Amniotic epithelial cell (primary cell): Measurements from ENCODE around the gene PDZD2.

Experiments used
- DNase-seq: peaks from one replicate; pipeline ENCODE4 v3.0.0-alpha.2; 2010; ENCODE audit warnings: low read depth

The PDZD2 gene

GRCh38 chr5:31824869-31825517, 186.1 kb downstream of the PDZD2 start:
- DNase-seq = no peak

DNA sequence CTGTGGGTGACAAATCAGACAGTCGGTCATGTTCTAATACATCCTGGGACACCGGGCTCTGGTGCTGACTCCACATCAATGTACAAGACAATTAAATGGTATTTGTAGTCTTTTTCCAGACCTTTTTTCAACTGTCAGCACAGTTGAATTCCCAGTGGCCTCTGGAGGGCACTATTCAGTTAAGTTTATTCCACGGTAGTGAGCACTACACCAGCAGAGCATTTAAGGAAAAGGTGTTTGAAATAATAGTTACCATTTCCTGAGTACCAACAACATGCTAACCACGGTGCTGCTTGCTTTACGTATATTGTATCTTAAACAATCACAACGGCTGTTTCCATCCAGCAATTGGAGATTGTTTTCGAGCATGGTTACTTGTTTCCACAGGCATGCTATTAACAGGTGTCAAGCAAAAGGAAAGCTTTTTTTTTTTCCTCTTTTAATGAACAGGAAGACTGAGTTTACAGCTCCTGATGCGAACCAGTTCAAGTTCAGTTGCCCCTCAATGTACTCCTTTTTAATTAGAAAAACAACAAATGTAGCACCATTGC, 186.7 kb downstream of the PDZD2 start:
- peak; percentile 62 for DNase-seq

DNA sequence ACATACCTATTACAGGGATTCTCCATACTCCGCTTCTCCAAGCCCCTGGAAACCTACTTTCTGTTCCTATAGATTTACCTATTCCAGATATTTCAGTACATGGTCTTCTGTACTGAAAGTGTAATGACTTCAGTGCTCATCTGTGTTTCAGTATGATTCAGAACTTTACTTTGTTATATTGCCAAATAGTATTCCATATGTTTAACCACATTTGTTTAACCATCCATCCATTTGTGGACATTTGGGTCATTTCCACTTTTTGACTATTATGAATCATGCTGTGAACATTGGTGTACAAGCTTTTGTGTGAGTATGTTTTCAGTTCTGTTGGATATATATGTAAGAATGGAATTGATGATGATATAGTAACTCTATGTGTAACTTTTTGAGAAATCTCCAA, 188.9 kb downstream of the PDZD2 start:
- peak; percentile 42 for DNase-seq

DNA sequence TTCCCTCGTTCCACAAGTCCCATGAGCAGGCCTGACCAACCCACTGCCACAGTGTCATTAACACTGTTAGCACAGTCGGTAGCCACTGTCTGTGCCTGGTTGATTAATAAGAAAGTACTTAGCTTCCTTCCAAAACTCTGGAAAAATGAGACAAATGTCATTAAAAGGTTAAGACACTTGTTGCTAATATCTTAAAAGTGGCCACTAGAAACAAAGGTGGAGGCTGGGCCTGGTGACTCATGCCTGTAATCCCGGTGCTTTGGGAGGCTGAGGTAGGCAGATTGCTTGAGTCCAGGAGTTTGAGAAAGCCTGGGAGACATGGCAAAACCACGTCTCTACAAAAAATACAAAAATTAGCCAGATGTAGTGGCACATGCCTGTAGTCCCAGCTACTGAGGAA, 194.0 kb downstream of the PDZD2 start:
- DNase-seq = peak; percentile 33

- DNase-seq = no peak
These were observed 194.8 kb downstream of the PDZD2 start for GRCh38 chr5:31833710-31834109.

DNA sequence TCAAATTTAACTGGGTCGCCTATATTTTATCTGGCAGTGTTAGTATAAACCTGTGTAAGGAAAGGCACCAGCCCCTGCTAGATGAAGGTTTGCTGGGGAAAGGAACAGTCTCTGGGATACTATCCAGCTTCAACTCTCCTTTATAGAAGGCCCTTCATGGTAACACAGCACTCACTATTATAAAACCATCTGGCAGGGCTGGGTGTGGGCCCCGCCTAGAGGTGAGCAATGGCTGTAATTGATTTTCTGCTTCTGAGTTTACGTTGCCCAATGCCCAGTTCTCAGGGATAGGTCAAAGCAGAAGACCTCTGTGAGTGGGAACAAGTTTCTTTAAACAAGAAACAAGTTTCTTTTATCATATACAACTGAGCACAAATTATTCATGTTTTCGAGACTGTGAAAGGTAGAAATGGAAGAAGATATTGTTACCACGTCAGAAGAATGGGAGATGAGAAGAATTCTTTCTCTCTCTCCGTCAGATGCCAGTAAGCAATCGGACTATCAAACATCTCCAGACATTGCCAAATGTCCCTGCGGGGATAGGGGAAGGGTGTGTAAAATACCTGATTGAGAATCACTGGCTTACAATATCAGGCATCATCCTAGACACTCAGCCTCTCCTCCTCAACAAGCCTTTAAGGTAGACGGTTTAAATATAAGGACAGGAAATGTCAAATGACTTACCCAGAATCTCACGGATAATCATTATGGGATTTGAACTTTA, 205.9 kb downstream of the PDZD2 start:
- DNase-seq = no peak

DNA sequence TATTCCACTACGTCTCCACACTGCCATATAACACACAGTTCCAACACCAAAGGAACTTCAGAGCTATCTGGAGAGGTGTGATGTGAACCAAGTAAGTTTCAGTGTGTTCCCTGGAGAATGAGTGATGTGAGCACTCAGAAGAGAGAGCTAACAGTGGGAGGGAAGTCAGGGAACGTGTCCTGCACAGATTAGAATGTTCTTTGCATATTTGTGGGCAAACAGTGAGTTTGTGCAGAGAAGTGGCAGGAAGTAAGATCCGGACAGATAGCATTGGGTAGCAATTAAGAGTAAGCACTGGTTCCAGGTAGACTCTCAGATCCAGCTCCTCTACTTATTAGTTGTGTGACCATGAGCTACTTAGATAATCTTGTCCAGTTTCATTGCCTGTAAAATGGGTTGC, 206.4 kb downstream of the PDZD2 start:
- peak; percentile 62 for DNase-seq

DNA sequence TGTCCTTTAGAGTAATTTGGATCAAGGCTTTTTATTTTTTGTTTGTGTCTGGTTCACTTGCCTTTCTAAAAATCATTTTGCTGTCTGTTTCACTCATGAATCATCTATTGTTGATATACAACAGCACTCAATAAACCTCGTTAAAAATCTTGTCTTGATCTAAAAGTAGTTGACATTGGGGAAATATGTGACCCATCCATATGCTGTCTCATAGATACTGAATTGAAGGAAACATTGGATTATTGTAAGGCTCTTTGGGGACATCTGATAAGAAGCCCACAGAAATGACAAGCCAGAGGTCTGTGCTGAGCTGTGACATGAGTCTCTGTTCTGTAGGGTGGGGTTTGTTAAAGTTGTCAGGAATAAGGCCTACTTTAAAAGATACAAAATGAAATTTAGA, 208.0 kb downstream of the PDZD2 start:
- DNase-seq = no peak

DNA sequence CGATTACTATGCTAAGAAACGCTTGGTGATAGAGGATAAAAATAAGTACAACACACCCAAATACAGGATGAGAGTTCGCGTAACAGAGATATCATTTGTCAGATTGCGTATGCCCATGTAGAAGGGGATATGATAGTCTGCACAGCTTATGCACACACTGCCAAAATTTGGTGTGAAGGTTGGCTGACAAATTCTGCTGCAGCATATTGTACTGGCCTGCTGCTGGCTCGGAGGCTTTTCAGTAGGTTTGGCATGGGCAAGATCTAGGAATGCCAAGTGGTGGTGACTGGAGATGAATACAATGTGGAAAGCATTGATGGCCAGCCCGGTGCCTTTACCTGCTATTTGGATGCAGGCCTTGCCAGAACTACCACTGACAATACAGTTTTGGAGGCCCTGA, 208.4 kb downstream of the PDZD2 start:
- no peak for DNase-seq

DNA sequence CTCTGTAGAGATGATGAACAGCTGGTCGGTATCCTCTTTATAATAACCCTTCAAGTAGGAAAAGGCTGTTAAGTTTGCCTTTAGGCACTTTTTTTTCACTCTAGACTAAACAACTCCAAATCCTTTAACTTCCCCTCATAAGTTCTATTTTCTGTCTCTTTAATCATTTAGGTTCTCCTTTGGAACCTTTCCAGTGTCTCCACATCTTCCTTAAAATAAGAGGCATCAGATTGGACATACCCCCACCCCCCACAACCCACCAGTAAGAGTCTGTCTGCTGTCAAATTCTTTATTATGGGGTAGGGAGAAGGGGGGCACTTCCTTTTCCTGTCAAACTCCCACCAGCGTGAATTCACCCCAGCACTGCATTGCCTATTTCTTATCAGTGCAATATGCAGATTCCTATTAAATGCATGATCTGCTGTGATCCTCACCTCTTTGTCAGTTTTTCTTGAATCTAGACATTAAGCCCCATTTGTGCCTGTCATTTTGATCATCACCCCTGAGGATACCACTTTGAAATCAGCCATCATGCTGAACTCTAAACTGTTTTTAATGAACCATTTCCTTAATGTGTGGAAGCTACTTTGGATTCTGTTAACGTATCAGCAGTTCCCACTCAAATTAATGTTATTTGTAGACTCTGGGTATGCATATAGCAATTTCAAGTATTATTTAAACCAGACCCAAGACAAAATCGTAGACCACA, 212.2 kb downstream of the PDZD2 start:
- DNase-seq = no peak

DNA sequence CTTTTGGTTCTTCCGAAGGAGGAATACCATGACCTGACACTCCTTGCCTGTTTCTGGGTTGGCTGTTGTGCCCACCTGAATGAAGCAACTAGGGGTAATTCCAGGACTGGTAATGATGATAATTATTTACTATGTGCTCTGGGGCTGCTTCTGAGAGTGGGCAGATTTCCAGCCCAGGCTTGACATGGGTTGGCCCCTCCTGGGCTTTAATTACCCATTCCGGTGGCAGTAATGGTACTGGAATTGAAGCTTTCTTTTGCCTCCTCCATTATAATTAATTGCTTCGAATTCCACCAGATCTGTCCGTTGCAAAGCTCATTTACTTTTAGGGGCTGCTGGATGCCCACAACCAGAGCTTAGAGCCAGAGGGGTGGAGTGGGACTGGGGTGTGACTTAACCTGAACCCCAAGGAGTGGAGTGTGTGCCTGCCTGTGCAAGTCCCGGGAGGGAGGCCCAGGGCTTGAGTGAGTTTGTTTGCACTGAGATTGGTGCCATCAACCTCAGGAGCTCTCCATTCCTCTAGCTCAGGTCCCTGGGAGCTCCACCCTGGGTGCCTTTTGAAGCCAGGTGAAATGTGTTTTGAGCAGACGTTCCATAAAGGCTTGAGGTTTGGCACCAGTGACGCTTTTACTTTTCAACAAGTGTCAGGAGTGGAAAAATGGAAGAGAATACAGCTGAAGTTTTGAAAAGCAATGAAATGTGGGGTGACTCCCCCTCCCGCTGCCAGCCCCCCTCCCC, 214.6 kb downstream of the PDZD2 start:
- DNase-seq = no peak

DNA sequence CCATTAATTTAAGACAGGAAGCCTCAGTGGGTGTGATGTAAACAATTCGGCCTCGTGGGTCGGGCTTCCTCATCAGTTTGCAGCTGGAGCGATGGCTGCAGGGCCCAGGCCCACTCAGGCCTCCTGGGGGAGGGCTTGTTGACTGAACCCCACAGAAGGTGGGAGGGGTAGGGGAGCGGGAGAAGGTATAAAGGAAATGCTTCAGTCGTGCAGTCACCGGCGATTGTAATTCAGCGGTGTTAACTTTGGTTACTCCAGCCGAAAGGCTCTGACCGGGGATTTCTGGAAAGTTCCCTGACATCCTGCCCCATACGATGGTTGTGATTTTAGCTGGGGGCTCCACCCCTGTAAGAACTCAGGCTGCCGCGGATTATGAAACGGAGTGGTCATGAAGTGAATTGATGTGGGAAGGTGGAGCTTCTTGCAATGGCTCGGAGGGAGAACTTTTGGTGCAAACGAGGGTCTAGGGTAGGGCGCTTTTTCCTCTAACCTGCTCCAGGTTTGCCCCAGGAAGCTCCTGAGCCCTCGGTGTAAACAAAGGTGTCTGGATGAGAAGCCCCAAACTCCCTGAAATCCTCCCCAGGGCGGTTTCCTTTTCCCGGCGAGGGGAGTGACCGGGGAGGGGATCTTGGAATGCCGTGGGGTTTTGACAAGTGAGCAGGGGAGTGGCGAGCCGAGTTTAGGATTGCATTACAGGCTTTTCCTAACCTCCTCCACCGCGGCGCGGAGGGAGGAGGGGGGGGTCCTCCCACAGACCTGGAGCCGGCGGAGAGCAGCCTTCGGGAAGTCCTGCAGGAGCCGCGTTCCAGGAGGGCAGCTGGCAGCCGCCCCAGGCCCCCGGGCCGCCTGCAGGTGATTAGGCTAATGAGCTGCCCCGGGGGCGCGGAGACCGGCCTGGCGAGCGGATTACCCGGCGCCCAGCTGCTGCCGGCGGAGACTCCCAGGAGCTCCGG, 215.5 kb downstream of the PDZD2 start:
- peak; percentile 59 for DNase-seq

DNA sequence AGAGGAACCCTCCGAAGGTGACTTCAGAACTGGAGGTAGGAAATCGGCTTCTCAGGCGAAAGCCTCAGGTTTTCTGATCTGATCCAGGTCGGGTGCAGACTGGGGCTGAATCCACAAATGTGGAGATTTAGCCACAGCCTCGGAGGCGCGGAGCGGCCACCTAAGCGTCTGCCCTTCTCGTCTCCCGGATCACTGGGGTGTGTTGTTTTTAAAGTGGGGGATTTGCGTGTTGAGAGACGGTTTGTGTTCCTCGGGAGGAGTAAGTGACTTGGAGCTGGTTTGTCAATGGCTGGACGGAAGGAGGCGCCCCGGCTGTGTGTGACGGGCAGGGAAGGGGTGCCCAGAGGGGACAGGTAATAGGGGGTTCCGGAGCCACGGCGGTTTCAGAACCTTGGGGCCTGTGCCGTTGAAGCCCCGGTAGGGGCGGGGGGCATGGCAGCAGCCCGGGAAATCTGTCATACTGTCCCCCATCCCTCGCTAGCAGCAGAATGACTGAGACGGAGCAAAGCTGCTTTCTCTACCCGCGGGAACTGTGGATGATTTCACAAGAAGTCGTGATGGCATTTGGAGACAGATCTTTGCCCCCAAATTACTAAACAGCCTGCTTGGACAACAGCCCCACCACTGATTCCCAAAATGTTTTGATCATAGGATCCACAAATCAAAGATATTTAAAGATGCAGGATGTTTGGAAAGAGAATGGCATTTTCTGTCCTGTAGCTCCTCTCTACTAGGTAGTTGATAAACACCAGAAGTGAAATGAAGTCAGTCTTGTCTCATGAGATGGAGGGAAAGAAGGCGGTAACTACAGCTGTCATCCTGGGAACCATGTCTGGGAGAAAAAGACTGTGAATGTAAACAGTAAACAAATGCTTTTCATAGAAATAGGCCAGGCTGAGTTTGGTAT, 216.5 kb downstream of the PDZD2 start:
- peak; percentile 11 for DNase-seq

DNA sequence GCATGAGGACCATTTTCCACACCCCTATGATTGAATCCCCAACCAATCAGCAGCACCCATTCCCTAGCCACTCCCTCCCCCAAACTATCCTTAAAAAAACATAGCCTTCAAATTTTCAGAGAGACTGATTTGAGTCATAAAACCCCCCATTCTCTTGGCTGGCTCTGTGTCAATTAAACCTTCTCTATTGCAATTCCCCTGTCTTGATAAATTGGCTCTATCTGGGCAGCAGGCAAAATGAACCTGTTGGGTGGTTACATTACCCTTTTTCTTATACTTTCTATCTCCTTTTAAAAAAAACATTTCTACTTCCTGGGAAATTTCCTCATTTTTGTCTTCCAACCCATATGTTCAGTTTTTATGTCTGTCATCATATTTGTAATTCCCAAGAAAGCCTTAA, 220.2 kb downstream of the PDZD2 start:
- DNase-seq = no peak

- no peak for DNase-seq
These were observed 221.3 kb downstream of the PDZD2 start for GRCh38 chr5:31860278-31860677.

- no peak for DNase-seq
These were observed 221.9 kb downstream of the PDZD2 start for GRCh38 chr5:31860726-31861433.

DNA sequence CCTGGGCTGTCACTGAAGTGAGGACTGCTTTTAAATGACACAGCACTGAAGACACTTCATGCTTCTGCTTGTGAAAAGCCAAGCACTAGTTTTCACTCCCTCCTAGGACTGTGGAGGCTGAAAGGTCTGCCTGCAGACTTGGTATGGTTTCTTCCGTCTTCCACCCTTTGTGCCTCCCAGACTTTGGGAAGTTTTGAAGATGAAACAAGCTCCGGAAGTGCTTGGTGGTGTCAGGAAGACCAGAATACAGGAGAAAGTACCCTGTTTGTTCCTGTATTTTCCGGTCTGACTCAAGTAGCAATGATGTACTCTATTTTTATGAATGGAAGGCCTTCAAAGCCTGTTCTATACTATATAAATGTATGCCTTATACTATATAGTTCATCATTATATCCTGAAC, 222.7 kb downstream of the PDZD2 start:
- no peak for DNase-seq

DNA sequence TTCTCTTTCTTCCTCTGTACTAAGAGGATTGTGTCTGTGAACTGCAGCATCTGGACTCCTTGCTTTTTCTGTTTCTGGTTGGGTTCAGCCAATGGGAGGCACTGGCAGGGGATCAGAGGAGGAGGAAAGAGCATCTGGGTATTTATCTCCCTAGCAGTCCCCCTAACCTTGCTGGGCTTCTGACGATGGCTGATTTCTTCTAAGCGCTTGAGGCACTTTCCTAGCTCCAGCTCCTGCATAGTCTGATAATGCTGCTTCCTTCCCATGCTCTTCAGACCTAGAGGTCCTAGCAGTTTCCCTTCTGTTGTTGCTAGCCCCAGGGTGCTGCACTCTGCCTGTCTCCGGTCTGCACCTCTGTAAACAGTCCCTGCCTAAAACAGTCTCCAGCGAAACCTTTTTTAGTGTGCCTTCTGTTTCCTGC, 225.1 kb downstream of the PDZD2 start:
- no peak for DNase-seq

GRCh38 chr5:31866166-31866565, 227.2 kb downstream of the PDZD2 start:
- DNase-seq = no peak
